ENCODE data around the gene RAD51B. TPM values are rescaled to one million over a fixed set of nuclear protein-coding genes. Genes with fewer than 3 reads are reported as not detected.
A peak's percentile ranks its signal among the peaks of the same experiment; 100 is the strongest.

The RAD51B gene
- polyA plus RNA-seq, 1 experiment = 6.6 TPM

DNA sequence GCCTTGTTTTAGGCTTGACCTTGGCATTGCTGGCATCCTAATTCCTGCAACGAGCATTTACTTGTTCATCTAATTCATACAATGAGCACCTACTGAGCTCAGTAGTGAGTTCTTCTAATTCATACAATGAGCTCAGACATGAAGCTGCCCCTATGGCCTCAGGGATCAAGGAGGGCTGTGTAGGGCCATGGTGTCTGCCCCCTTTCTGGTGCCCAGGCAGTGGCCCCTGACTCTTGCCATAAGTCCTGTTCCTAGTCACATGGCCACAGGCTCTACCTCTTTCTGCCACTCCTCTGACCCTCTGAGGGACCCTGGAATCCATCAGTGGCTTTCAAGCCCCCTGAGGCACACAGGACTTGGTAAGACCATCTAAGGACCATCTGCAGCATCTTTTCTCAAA lies 824.5 kb downstream of the RAD51B start:
- H3K4me3 ChIP-seq (ENCODE audit: low read depth, low read length) = no peak overlapping the region
- TF ChIP-seq, protein P1, sequence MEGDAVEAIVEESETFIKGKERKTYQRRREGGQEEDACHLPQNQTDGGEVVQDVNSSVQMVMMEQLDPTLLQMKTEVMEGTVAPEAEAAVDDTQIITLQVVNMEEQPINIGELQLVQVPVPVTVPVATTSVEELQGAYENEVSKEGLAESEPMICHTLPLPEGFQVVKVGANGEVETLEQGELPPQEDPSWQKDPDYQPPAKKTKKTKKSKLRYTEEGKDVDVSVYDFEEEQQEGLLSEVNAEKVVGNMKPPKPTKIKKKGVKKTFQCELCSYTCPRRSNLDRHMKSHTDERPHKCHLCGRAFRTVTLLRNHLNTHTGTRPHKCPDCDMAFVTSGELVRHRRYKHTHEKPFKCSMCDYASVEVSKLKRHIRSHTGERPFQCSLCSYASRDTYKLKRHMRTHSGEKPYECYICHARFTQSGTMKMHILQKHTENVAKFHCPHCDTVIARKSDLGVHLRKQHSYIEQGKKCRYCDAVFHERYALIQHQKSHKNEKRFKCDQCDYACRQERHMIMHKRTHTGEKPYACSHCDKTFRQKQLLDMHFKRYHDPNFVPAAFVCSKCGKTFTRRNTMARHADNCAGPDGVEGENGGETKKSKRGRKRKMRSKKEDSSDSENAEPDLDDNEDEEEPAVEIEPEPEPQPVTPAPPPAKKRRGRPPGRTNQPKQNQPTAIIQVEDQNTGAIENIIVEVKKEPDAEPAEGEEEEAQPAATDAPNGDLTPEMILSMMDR (IDR thresholded peaks at IDR 0.05; ENCODE audit: low read depth, low read length) = no peak
- peaks cover 3% of the 10 kb centered on the region for H3K9me3 ChIP-seq (ENCODE audit: control insufficient read depth, insufficient read depth, low read length)
- DNase-seq (ENCODE audit: low read depth, low spot score) = no peak
- CTCF ChIA-PET = no interaction called here
- no peak overlapping the region for H3K27ac ChIP-seq (ENCODE audit: low read depth, low read length)
- POLR2A ChIA-PET = no interaction called here
- no peaks in the 10 kb centered on the region for H3K27me3 ChIP-seq (ENCODE audit: control insufficient read depth, insufficient read depth, low read length)

GRCh38 chr14:68645371-68645770 lies 825.8 kb downstream of the RAD51B start:
- CTCF ChIA-PET = no interaction called here
- Histone ChIP-seq H3K27ac (ENCODE audit: low read depth, low read length) (no peak overlapping the region), H3K9me3 (ENCODE audit: control insufficient read depth, insufficient read depth, low read length) (peaks cover 3% of the 10 kb centered on the region), H3K4me3 (ENCODE audit: low read depth, low read length) (no peak overlapping the region), H3K27me3 (ENCODE audit: control insufficient read depth, insufficient read depth, low read length) (no peaks in the 10 kb centered on the region)
- no peak for DNase-seq (ENCODE audit: low read depth, low spot score)
- POLR2A ChIA-PET = no interaction called here
- TF ChIP-seq, protein P1 (IDR thresholded peaks at IDR 0.05; ENCODE audit: low read depth, low read length) = no peak

- CTCF ChIA-PET = interaction anchor here (0.9 to 1.7 kb wide), 2 partner anchors 138 to 166 kb away, joined by 3 read pairs; no protein-coding TSS in a partner anchor
- H3K27ac ChIP-seq (ENCODE audit: low read depth, low read length) = no peak overlapping the region
- H3K4me3 ChIP-seq (ENCODE audit: low read depth, low read length) = no peak overlapping the region
- no peaks in the 10 kb centered on the region for H3K9me3 ChIP-seq (ENCODE audit: control insufficient read depth, insufficient read depth, low read length)
- no peaks in the 10 kb centered on the region for H3K27me3 ChIP-seq (ENCODE audit: control insufficient read depth, insufficient read depth, low read length)
- TF ChIP-seq, protein P1 (IDR thresholded peaks at IDR 0.05; ENCODE audit: low read depth, low read length) = no peak
- POLR2A ChIA-PET = interaction anchor here (0.8 kb wide), 1 partner anchor 12 kb away, joined by 3 read pairs; no protein-coding TSS in a partner anchor
- no peak for DNase-seq (ENCODE audit: low read depth, low spot score)
Observed at GRCh38 chr14:68649476-68650189, 830.1 kb downstream of the RAD51B start.

DNA sequence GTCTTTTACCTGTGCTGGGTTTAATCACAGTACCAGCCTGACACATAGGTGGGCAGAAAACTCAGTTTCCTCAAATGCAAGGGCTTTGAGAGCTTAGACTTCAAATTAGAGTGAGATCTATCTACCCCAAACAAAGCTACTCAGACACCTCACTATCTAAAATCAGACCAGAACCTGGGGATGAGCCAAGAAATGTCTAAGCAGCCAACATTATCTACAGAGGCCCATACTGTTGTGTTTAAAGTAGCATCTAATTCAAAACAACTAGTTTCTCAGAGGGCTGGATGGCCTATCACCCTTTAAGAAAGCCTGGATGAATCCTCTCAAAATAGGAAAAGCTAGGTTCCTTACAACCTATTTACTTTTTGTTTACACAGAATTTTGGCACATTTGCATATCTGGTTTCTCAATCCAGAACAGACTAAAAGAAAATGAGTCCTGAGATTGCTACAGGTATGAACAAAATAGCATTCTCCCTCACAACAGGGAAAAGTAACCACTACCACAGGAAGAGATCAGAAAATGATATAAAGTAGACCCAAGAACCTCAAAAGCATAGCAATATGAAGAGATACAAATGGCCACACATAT lies 830.9 kb downstream of the RAD51B start:
- no peak for DNase-seq (ENCODE audit: low read depth, low spot score)
- Histone ChIP-seq H3K4me3 (ENCODE audit: low read depth, low read length) (no peak overlapping the region), H3K27ac (ENCODE audit: low read depth, low read length) (no peak overlapping the region), H3K27me3 (ENCODE audit: control insufficient read depth, insufficient read depth, low read length) (no peaks in the 10 kb centered on the region), H3K9me3 (ENCODE audit: control insufficient read depth, insufficient read depth, low read length) (no peaks in the 10 kb centered on the region; the same call in 1 of the 2 replicates)
- TF ChIP-seq, protein P1 (IDR thresholded peaks at IDR 0.05; ENCODE audit: low read depth, low read length) = no peak
- POLR2A ChIA-PET = interaction anchor here (0.8 to 1.9 kb wide), 4 partner anchors 13 to 143 kb away, joined by 3 to 11 read pairs (median 4); partner anchors contain the start of gene ZFP36L1
- CTCF ChIA-PET = no interaction called here

DNA sequence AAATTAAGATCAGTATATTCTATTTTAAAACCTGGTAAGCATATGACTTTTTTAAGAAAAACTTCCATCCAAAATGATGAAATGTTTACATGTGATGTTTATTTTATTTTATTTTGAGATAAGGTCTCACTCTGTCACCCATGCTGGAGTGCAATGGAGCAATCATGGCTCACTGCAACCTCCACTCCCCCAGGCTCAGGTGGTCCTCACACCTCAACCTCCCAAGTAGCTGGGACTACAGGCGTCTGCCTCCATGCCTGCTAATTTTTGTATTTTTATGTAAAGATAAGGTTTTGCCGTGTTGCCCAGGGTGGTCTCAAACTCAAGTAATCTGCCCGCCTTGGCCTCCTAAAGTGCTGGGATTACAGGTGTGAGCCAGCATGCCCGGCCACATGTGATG lies 831.5 kb downstream of the RAD51B start:
- Histone ChIP-seq H3K9me3 (ENCODE audit: control insufficient read depth, insufficient read depth, low read length) (no peaks in the 10 kb centered on the region; the same call in 1 of the 2 replicates), H3K27ac (ENCODE audit: low read depth, low read length) (peak overlapping the region; percentile 96), H3K27me3 (ENCODE audit: control insufficient read depth, insufficient read depth, low read length) (no peaks in the 10 kb centered on the region), H3K4me3 (ENCODE audit: low read depth, low read length) (no peak overlapping the region)
- DNase-seq (ENCODE audit: low read depth, low spot score) = no peak
- TF ChIP-seq, protein P1 (IDR thresholded peaks at IDR 0.05; ENCODE audit: low read depth, low read length) = no peak
- ChIA-PET POLR2A (interaction anchor here (0.6 to 1.9 kb wide), 9 partner anchors 13 to 142 kb away, joined by 3 to 11 read pairs (median 5); partner anchors contain the start of gene ZFP36L1), CTCF (no interaction called here)

Measured in AG04450 (cell line).